Transverse colon (tissue), 4 donors: Measurements from ENCODE around the gene TRMT44.

ENCODE experiments used
- CTCF ChIP-seq, 5 experiments: fragments of 200-600 bp in 3 of 5; fragments of 450-650 bp in 2 of 5; sonication (generic) in 3 of 5; IDR thresholded peaks; 1 replicate in 2 of 5; 2 replicates in 3 of 5; pipeline ENCODE4 v1.5.1; 2016 to 2017; ENCODE audit warnings: antibody characterized with exemption in 5 of 5, inconsistent platforms in 3 of 5, mild to moderate bottlenecking in 2 of 5, moderate library complexity in 1 of 5
- POLR2A ChIP-seq: fragments of 450-650 bp; IDR thresholded peaks from one replicate; pipeline ENCODE4 v1.6.1; 2016; ENCODE audit warnings: antibody characterized with exemption, mild to moderate bottlenecking, moderate library complexity
- POLR2AphosphoS5 ChIP-seq, 3 donors: sonication (generic); formaldehyde crosslinking; IDR thresholded peaks; one replicate each; pipeline ENCODE4 v1.6.1; 2016; ENCODE audit warnings: antibody characterized with exemption in 3 of 3

GRCh38 chr4:8437281-8437680 lies 3.3 kb upstream of the TRMT44 start:
- TF ChIP-seq CTCF (IDR thresholded peaks at IDR 0.05) (peak in 3 of 5 experiments; percentile 12 to 30 (median 14)), POLR2AphosphoS5 (IDR thresholded peaks at IDR 0.05) (no peak), POLR2A (no peak)
